Measurements from ENCODE around the gene DCAF8L1. TPM values are rescaled to one million over a fixed set of nuclear protein-coding genes. Genes with fewer than 3 reads are reported as not detected.
"Not testable (repeated sequence)": the region's sequence is repeated elsewhere in the genome, so short reads cannot be mapped to it uniquely, and the experiment has no call there.

DCAF8L1 gene
- total and polyA plus RNA-seq, 2 experiments from 2014 or later = not detected

GRCh38 chrX:27966955-27967354 lies 14.3 kb downstream of the DCAF8L1 start:
- H3F3A ChIP-seq (ENCODE audit: insufficient read depth) = no peaks in the 10 kb centered on the region
- H3K27me3 ChIP-seq (replicated peaks; ENCODE audit: insufficient read depth) = no peaks in the 10 kb centered on the region
- H3K9me3 ChIP-seq (ENCODE audit: low read depth) = no peaks in the 10 kb centered on the region
- WGBS, 2 experiments (ENCODE audit: low coverage in 1 of 2, low lambda C conversion rate in 2 of 2, missing lambda C conversion rate in 2 of 2) = 0 to 17% methylated on average over 1 of the region's 1 CpG
- H3K36me3 ChIP-seq (ENCODE audit: low read depth) = no peaks in the 10 kb centered on the region
- H3K79me2 ChIP-seq (ENCODE audit: insufficient read depth) = no peaks in the 10 kb centered on the region
- no peaks in the 10 kb centered on the region for H4K20me1 ChIP-seq (ENCODE audit: insufficient read depth)
- no peaks in the 10 kb centered on the region for H3K4me1 ChIP-seq (ENCODE audit: insufficient read depth)
- DNase-seq = no peak
- H2AFZ ChIP-seq = no peak overlapping the region
- no peak overlapping the region for H3K4me3 ChIP-seq
- no peak overlapping the region for H3K27ac ChIP-seq
- no peak overlapping the region for H3K4me2 ChIP-seq (ENCODE audit: unreplicated experiment)
- TF ChIP-seq EZH2phosphoT487 (IDR thresholded peaks at IDR 0.05; ENCODE audit: insufficient read depth, low read depth) (no peak), EZH2 (IDR thresholded peaks at IDR 0.05; ENCODE audit: insufficient read depth, poor library complexity, severe bottlenecking) (no peak)
- H3K9me2 ChIP-seq (ENCODE audit: insufficient read depth) = no peaks in the 10 kb centered on the region
- H3K9ac ChIP-seq = no peak overlapping the region
- in situ Hi-C loops (cut with MboI) = no loop called here

DNA sequence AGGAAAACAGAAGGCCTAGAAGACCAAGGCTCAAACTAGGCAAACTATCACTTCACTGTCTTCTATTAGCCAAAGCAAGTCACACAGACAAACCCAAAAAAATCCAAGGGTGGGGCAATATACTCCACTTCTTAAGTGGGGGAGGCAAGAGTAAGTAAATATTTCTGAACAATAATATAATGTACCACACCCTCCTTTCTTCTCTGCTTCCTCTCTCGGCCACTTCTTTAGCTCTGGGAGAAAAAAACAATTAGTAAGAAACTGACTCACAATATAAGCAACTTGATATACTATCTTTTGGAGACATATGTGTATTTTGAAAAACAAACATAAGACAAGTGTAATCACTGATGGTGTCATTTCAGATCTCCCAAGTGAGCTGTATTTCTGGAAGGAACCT lies 14.8 kb downstream of the DCAF8L1 start:
- no peaks in the 10 kb centered on the region for H3K9me3 ChIP-seq (ENCODE audit: low read depth)
- in situ Hi-C loops (cut with MboI) = no loop called here
- no peaks in the 10 kb centered on the region for H3K27me3 ChIP-seq (replicated peaks; ENCODE audit: insufficient read depth)
- H2AFZ ChIP-seq = no peak overlapping the region
- no peak overlapping the region for H3K27ac ChIP-seq
- H3K9ac ChIP-seq = no peak overlapping the region
- 0% methylated on average over 1 of the region's 1 CpG for WGBS, 2 experiments (ENCODE audit: low coverage in 1 of 2, low lambda C conversion rate in 2 of 2, missing lambda C conversion rate in 2 of 2)
- H3K4me1 ChIP-seq (ENCODE audit: insufficient read depth) = no peaks in the 10 kb centered on the region
- H3K9me2 ChIP-seq (ENCODE audit: insufficient read depth) = no peaks in the 10 kb centered on the region
- DNase-seq = no peak
- no peaks in the 10 kb centered on the region for H3K36me3 ChIP-seq (ENCODE audit: low read depth)
- TF ChIP-seq EZH2 (IDR thresholded peaks at IDR 0.05; ENCODE audit: insufficient read depth, poor library complexity, severe bottlenecking) = no peak
- TF ChIP-seq EZH2phosphoT487 (IDR thresholded peaks at IDR 0.05; ENCODE audit: insufficient read depth, low read depth) = no peak
- H3F3A ChIP-seq (ENCODE audit: insufficient read depth) = no peaks in the 10 kb centered on the region
- no peaks in the 10 kb centered on the region for H3K79me2 ChIP-seq (ENCODE audit: insufficient read depth)
- H3K4me2 ChIP-seq (ENCODE audit: unreplicated experiment) = no peak overlapping the region
- no peak overlapping the region for H3K4me3 ChIP-seq
- H4K20me1 ChIP-seq (ENCODE audit: insufficient read depth) = no peaks in the 10 kb centered on the region

DNA sequence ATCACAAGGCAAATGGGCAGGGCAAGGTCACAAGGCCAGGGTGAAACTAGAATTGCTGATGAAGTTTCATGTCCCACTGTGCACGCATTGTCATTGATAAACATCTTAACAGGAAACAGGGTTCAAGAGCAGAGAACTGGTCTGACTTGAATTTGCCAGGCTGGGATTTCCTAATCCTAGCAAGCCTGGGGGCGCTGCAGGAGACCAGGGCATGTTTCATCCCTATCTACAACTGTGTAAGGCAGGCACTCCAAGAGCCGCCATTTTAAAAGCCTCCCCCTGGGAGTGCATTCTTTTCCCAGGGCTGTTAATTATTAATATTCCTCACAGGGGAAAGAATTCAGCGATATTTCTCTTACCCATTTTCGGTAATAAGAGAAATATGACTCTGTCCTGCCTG lies 15.9 kb downstream of the DCAF8L1 start:
- H3K79me2 ChIP-seq (ENCODE audit: insufficient read depth) = not testable (repeated sequence)
- WGBS, 2 experiments (ENCODE audit: low coverage in 1 of 2, low lambda C conversion rate in 2 of 2, missing lambda C conversion rate in 2 of 2) = 45 to 61% methylated on average over 5 of the region's 5 CpGs

DNA sequence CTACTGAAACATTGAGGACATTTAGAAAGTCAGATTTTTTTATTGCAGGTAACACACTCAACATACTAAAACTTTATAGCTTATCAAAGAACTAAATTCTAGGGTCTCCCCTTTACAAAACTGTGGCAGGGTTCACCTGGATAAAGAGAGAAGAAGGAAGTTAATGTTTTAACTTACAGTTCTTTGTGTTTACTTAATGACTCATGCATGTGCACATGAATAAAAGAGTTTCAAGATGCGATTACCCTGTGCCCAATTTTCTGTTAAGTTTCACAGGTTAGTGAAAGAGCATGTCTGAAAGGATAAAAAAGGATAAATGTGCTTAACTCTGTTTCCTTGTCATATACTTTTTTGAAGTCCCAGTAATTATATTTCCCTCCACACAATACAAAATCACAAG lies 16.8 kb downstream of the DCAF8L1 start:
- Histone ChIP-seq H3K4me1 (ENCODE audit: insufficient read depth) (no peaks in the 10 kb centered on the region), H3K9me2 (ENCODE audit: insufficient read depth) (no peaks in the 10 kb centered on the region), H4K20me1 (ENCODE audit: insufficient read depth) (no peaks in the 10 kb centered on the region), H3F3A (ENCODE audit: insufficient read depth) (no peaks in the 10 kb centered on the region), H2AFZ (no peak overlapping the region), H3K9ac (no peak overlapping the region), H3K27ac (no peak overlapping the region), H3K79me2 (ENCODE audit: insufficient read depth) (no peaks in the 10 kb centered on the region), H3K4me3 (no peak overlapping the region), H3K27me3 (replicated peaks; ENCODE audit: insufficient read depth) (no peaks in the 10 kb centered on the region), H3K9me3 (ENCODE audit: low read depth) (no peaks in the 10 kb centered on the region), H3K36me3 (ENCODE audit: low read depth) (no peaks in the 10 kb centered on the region), H3K4me2 (ENCODE audit: unreplicated experiment) (no peak overlapping the region)
- no peak for DNase-seq
- 0% methylated on average over 1 of the region's 1 CpG for WGBS, 2 experiments (ENCODE audit: low coverage in 1 of 2, low lambda C conversion rate in 2 of 2, missing lambda C conversion rate in 2 of 2)
- in situ Hi-C loops (cut with MboI) = no loop called here
- TF ChIP-seq EZH2phosphoT487 (IDR thresholded peaks at IDR 0.05; ENCODE audit: insufficient read depth, low read depth) (no peak), EZH2 (IDR thresholded peaks at IDR 0.05; ENCODE audit: insufficient read depth, poor library complexity, severe bottlenecking) (no peak)

More for the DNA sequence above, 15.9 kb downstream of the DCAF8L1 start:
- H3K4me1 ChIP-seq (ENCODE audit: insufficient read depth); H3K9me2 ChIP-seq (ENCODE audit: insufficient read depth); in situ Hi-C loops (cut with MboI); H3K9ac ChIP-seq; H4K20me1 ChIP-seq (ENCODE audit: insufficient read depth); H3K4me3 ChIP-seq; H3K27me3 ChIP-seq (replicated peaks; ENCODE audit: insufficient read depth); H3K4me2 ChIP-seq (ENCODE audit: unreplicated experiment); H3K27ac ChIP-seq; H3K9me3 ChIP-seq (ENCODE audit: low read depth); H2AFZ ChIP-seq; DNase-seq; H3F3A ChIP-seq (ENCODE audit: insufficient read depth); H3K36me3 ChIP-seq (ENCODE audit: low read depth): not testable (repeated sequence)

DNA sequence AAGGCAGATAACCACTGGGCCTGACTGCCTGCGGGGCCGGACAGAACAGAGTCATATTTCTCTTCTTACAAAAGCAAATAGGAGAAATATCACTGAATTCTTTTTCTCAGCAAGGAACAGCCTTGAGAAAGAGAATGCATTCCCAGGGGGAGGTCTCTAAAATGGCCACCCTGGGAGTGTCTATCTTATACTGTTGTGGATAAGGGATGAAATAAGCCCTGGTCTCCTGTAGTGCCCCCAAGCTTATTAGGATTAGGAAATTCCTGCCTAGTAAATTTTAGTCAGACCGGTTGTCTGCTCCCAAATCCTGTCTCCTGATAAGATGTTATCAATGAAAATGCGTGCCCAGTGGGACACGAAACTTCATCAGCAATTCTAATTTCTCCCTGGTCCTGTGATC lies 20.8 kb downstream of the DCAF8L1 start:
- H3K9me3 ChIP-seq (ENCODE audit: low read depth); H3F3A ChIP-seq (ENCODE audit: insufficient read depth); H3K4me3 ChIP-seq; in situ Hi-C loops (cut with MboI); DNase-seq; H3K4me2 ChIP-seq (ENCODE audit: unreplicated experiment); H4K20me1 ChIP-seq (ENCODE audit: insufficient read depth); H3K79me2 ChIP-seq (ENCODE audit: insufficient read depth); H3K4me1 ChIP-seq (ENCODE audit: insufficient read depth); H2AFZ ChIP-seq; H3K27me3 ChIP-seq (replicated peaks; ENCODE audit: insufficient read depth); H3K36me3 ChIP-seq (ENCODE audit: low read depth); H3K9ac ChIP-seq; H3K9me2 ChIP-seq (ENCODE audit: insufficient read depth); H3K27ac ChIP-seq: not testable (repeated sequence)
- WGBS, 2 experiments (ENCODE audit: low coverage in 1 of 2, low lambda C conversion rate in 2 of 2, missing lambda C conversion rate in 2 of 2) = 72% methylated on average over 5 of the region's 5 CpGs
